ENCODE results near the gene HNRNPM. TPM values are rescaled to one million over a fixed set of nuclear protein-coding genes. Genes with fewer than 3 reads are reported as not detected.

The HNRNPM gene
- total RNA-seq, 1 experiment from 2014 or later = 468 TPM

DNA sequence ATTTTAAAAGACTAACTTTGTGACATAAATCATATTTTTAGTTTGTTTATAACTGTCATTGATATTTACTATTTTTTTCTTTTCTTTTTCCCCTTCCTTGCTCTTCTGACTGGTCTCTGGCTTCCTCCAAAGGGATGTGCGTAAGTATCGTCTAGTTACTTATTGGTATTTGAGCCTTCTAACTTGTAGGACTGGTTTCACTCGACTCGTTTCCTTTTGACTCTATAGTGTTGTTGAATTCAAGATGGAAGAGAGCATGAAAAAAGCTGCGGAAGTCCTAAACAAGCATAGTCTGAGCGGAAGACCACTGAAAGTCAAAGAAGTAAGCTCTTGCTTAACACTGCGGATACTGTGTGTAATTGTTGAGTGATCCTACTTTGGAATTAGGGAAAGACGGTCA, 18.6 kb downstream of the HNRNPM start:
- no peak overlapping the region for H3K4ac ChIP-seq (ENCODE audit: low read depth, low read length)
- no CpG with 5 or more reads among the region's 8 CpGs for WGBS (ENCODE audit: extremely low coverage, insufficient read length, low lambda C conversion rate)
- H3K4me2 ChIP-seq (ENCODE audit: insufficient read depth, insufficient read length, low read length) = no peak overlapping the region
- no peak overlapping the region for H2BK12ac ChIP-seq (ENCODE audit: insufficient read length, low read depth, low read length)
- no peak overlapping the region for H2BK15ac ChIP-seq (ENCODE audit: low read depth, low read length)
- no peak overlapping the region for H3K9ac ChIP-seq (ENCODE audit: extremely low read depth, insufficient read length, low read length)
- H2BK5ac ChIP-seq (ENCODE audit: insufficient read length, low read length) = no peak overlapping the region
- H3K27me3 ChIP-seq (ENCODE audit: insufficient read depth, low read length) = no peaks in the 10 kb centered on the region
- H2BK120ac ChIP-seq (ENCODE audit: low read depth, low read length, poor library complexity, severe bottlenecking) = no peak overlapping the region
- no peak overlapping the region for H3K4me3 Mint-ChIP-seq
- H2AFZ ChIP-seq (ENCODE audit: low read length) = no peak overlapping the region
- peak overlapping the region; percentile 5 for H3K27ac ChIP-seq (ENCODE audit: insufficient read length, low read depth, low read length)
- H4K91ac ChIP-seq (ENCODE audit: insufficient read length, low read depth, low read length) = no peak overlapping the region
- peaks cover 50% of the 10 kb centered on the region for H3K79me2 ChIP-seq (ENCODE audit: insufficient read depth, low read length)
- H3K36me3 Mint-ChIP-seq (ENCODE audit: insufficient read depth in 1 of 3, low read depth in 3 of 3) = peaks cover 43 to 81% (median 69%) of the 10 kb centered on the region in 3 experiments; a peak in 6 of 7 replicates
- no peaks in the 10 kb centered on the region for H3K9me3 Mint-ChIP-seq
- H3K23ac ChIP-seq (ENCODE audit: insufficient read length, low read depth, low read length) = no peak overlapping the region
- H4K5ac ChIP-seq (ENCODE audit: insufficient read length, low read depth, low read length) = no peak overlapping the region
- H3K56ac ChIP-seq (ENCODE audit: insufficient read length, low read depth, low read length) = no peak overlapping the region
- H3K23me2 ChIP-seq (ENCODE audit: insufficient read length, low read depth, low read length, poor library complexity, severe bottlenecking) = no peaks in the 10 kb centered on the region
- no peak overlapping the region for H3T11ph ChIP-seq (ENCODE audit: low read length)
- H3K27ac Mint-ChIP-seq = 0 out of 7 replicates have a peak overlapping the region, but pooled peaks of 1 of the 3 experiments have one; percentile 10
- peaks cover 14% of the 10 kb centered on the region for H3K79me1 ChIP-seq (ENCODE audit: insufficient read depth, low read depth, low read length, poor library complexity, severe bottlenecking)
- H3K27me3 Mint-ChIP-seq (ENCODE audit: low read depth) = no peaks in the 10 kb centered on the region
- DNase-seq = no peak
- no peak overlapping the region for H2AK5ac ChIP-seq (ENCODE audit: insufficient read length, low read length)
- no peaks in the 10 kb centered on the region for H4K20me1 ChIP-seq (ENCODE audit: control insufficient read depth, insufficient read depth, insufficient read length)
- H3K14ac ChIP-seq (ENCODE audit: insufficient read depth, low read length) = no peak overlapping the region
- no peak overlapping the region for H3K18ac ChIP-seq (ENCODE audit: insufficient read length, low read depth, low read length)
- no peak overlapping the region for H2BK20ac ChIP-seq (ENCODE audit: low read depth, low read length, poor library complexity, severe bottlenecking)
- H3K9me3 ChIP-seq (ENCODE audit: control insufficient read depth, low read depth, low read length) = no peaks in the 10 kb centered on the region
- H3K4me1 ChIP-seq (ENCODE audit: insufficient read depth, low read length) = peaks cover under 1% of the 10 kb centered on the region; the same call in 1 of the 2 replicates
- H4K8ac ChIP-seq (replicated peaks; ENCODE audit: insufficient read length, low read depth, low read length) = no peak overlapping the region
- TF ChIP-seq, protein P1, sequence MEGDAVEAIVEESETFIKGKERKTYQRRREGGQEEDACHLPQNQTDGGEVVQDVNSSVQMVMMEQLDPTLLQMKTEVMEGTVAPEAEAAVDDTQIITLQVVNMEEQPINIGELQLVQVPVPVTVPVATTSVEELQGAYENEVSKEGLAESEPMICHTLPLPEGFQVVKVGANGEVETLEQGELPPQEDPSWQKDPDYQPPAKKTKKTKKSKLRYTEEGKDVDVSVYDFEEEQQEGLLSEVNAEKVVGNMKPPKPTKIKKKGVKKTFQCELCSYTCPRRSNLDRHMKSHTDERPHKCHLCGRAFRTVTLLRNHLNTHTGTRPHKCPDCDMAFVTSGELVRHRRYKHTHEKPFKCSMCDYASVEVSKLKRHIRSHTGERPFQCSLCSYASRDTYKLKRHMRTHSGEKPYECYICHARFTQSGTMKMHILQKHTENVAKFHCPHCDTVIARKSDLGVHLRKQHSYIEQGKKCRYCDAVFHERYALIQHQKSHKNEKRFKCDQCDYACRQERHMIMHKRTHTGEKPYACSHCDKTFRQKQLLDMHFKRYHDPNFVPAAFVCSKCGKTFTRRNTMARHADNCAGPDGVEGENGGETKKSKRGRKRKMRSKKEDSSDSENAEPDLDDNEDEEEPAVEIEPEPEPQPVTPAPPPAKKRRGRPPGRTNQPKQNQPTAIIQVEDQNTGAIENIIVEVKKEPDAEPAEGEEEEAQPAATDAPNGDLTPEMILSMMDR (conservative IDR thresholded peaks at IDR 0.05) = no peak
- H3K4me1 Mint-ChIP-seq = peaks cover 27 to 32% of the 10 kb centered on the region in 2 experiments

Measured in H9 (cell line).